ENCODE data around the gene ATP1B3.
A peak's percentile ranks its signal among the peaks of the same experiment; 100 is the strongest.

The ATP1B3 gene

DNA sequence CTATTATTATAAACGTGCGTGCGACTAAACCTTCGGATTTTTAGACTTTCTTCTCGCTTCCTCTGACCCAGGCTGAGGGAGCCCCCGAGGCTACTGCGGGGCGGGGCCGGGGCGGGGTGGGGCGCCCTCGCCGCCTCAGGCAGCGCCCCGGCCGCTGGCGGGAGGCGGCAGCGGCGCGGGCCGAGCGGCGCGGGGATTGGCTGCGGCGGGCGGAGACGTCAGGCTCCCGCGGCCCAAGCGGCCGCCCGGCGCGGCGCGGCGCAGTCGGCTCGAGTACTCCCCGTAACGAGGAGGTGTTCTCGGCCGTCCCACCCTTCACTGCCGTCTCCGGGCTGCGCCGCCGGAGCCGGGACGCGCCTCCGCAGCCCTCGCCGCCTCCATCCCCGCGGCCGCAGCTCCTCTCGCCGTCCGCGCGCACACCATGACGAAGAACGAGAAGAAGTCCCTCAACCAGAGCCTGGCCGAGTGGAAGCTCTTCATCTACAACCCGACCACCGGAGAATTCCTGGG, at the start of gene ATP1B3:
ATP1B3 (plus strand) TSS at position 263 of the 510 bp plus-strand sequence; CDS start at position 422, 159 bp downstream.
- Histone ChIP-seq H3K4me3 (ENCODE audit: low read depth in 1 of 2, low read length in 1 of 2) (peak within 1 kb of the TSS; percentile 65 to 76), H3K27ac (peak within 1 kb of the TSS; percentile 88)

DNA sequence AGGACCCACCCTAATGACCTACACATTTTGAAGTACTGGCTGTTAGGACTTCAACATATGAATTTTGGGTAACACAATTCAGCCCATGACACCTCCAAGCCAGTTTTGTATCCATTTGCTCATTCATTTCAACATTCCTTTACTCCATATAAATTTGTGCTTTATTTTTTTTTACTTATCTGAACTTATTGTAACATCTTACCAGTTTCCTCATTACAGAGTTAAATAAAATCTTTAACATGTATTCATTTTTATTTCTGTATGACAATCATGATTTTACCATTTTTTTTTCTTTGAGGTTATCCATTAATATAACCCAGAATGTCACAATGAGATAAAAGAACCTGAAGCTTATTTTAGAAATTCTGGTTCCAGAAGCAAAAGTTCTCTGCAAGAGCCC, 48.0 kb upstream of the ATP1B3 start:
- no peak overlapping the region for H3K27ac ChIP-seq
- TF ChIP-seq, protein P1, sequence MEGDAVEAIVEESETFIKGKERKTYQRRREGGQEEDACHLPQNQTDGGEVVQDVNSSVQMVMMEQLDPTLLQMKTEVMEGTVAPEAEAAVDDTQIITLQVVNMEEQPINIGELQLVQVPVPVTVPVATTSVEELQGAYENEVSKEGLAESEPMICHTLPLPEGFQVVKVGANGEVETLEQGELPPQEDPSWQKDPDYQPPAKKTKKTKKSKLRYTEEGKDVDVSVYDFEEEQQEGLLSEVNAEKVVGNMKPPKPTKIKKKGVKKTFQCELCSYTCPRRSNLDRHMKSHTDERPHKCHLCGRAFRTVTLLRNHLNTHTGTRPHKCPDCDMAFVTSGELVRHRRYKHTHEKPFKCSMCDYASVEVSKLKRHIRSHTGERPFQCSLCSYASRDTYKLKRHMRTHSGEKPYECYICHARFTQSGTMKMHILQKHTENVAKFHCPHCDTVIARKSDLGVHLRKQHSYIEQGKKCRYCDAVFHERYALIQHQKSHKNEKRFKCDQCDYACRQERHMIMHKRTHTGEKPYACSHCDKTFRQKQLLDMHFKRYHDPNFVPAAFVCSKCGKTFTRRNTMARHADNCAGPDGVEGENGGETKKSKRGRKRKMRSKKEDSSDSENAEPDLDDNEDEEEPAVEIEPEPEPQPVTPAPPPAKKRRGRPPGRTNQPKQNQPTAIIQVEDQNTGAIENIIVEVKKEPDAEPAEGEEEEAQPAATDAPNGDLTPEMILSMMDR (IDR thresholded peaks at IDR 0.05) = no peak
- H3K9me3 ChIP-seq = no peaks in the 10 kb centered on the region
- no peaks in the 10 kb centered on the region for H3K4me1 ChIP-seq (ENCODE audit: control insufficient read depth in 1 of 2, insufficient read depth in 1 of 2, low read depth in 1 of 2, low read length in 1 of 2)
- no peak overlapping the region for H3K4me3 ChIP-seq (ENCODE audit: low read depth in 1 of 2, low read length in 1 of 2)
- no peaks in the 10 kb centered on the region for H3K36me3 ChIP-seq
- H3K27me3 ChIP-seq = no peaks in the 10 kb centered on the region

More for the DNA sequence above, at the start of gene ATP1B3:
- H3K9me3 ChIP-seq = no peaks in the 10 kb centered on the region
- TF ChIP-seq, protein P1 (IDR thresholded peaks at IDR 0.05) = peak; percentile 11
- H3K36me3 ChIP-seq = no peaks in the 10 kb centered on the region
- H3K4me1 ChIP-seq (ENCODE audit: control insufficient read depth in 1 of 2, insufficient read depth in 1 of 2, low read depth in 1 of 2, low read length in 1 of 2) = peaks cover 13 to 17% of the 10 kb centered on the region in 2 experiments
- peaks cover 18% of the 10 kb centered on the region for H3K27me3 ChIP-seq

DNA sequence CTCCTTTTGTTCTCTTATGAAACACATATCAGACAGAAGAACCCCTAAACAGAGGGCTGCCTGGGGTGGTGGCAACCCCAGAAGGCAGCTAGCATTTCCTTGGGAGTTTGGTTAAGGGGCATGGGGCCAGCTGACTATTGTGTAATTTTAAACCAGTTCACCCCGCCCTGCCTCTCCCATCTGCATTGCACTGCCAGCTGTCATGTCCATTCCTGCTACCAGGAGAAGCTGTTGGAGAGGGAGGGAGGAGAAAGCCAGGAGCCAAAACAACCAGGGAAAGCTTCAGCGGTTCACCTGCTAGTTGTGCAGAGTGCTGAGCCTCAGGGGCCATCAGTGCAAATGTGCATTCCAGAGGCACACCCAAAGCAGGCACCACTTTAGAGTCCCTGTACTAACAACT, 47.6 kb upstream of the ATP1B3 start:
- Histone ChIP-seq H3K4me3 (ENCODE audit: low read depth in 1 of 2, low read length in 1 of 2) (no peak overlapping the region), H3K9me3 (no peaks in the 10 kb centered on the region), H3K4me1 (ENCODE audit: control insufficient read depth in 1 of 2, insufficient read depth in 1 of 2, low read depth in 1 of 2, low read length in 1 of 2) (no peaks in the 10 kb centered on the region), H3K36me3 (no peaks in the 10 kb centered on the region), H3K27me3 (no peaks in the 10 kb centered on the region), H3K27ac (no peak overlapping the region)
- TF ChIP-seq, protein P1 (IDR thresholded peaks at IDR 0.05) = no peak

DNA sequence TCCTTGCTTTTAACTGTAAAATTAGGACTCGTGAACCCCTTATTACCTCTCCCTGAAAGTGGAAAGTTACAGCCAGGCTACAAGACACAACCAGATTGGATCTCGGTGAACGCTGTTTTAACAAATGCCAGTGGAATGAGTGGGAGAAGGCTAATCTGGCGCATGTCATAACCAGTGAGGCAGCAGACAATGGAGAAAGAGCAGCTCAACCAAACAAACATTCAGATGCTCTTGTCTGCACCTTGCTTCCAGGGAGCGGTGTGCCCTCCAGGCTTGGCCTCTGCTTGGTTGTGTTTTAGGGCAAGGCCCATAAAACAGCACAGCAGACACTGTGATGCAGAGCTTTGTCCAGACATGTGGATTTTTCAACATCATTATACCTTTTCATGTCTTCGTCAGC, 45.9 kb upstream of the ATP1B3 start:
- Histone ChIP-seq H3K4me1 (ENCODE audit: control insufficient read depth in 1 of 2, insufficient read depth in 1 of 2, low read depth in 1 of 2, low read length in 1 of 2) (no peaks in the 10 kb centered on the region), H3K36me3 (no peaks in the 10 kb centered on the region), H3K27me3 (no peaks in the 10 kb centered on the region), H3K9me3 (no peaks in the 10 kb centered on the region), H3K27ac (no peak overlapping the region), H3K4me3 (ENCODE audit: low read depth in 1 of 2, low read length in 1 of 2) (no peak overlapping the region)
- TF ChIP-seq, protein P1 (IDR thresholded peaks at IDR 0.05) = no peak

DNA sequence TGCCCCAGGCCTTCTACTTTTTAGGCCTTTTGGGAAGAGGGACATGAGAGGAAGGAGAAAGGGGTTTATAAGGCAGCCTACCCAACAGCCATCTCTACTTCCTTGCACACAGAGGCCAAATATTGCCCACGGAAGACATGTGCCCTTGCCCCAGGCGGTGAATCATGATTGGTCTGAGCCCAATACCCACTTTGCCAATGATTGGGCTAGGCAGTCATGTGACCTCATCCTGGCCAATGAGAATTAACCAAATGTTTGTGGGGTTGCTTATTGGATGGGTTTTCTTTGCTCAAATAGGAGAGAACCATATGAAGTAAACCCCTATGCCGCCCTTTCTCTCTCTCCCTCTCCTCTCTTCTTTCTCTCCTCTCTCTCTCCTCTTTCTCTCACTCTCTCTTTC, 42.2 kb upstream of the ATP1B3 start:
- TF ChIP-seq, protein P1 (IDR thresholded peaks at IDR 0.05) = no peak
- Histone ChIP-seq H3K27me3 (no peaks in the 10 kb centered on the region), H3K27ac (no peak overlapping the region), H3K36me3 (no peaks in the 10 kb centered on the region), H3K9me3 (no peaks in the 10 kb centered on the region), H3K4me1 (ENCODE audit: control insufficient read depth in 1 of 2, insufficient read depth in 1 of 2, low read depth in 1 of 2, low read length in 1 of 2) (no peaks in the 10 kb centered on the region), H3K4me3 (ENCODE audit: low read depth in 1 of 2, low read length in 1 of 2) (no peak overlapping the region)

Measured in neutrophil (primary cell).